ENCODE results near the gene ATF6.

ATF6 gene

GRCh38 chr1:161739865-161740566, 26.1 kb upstream of the ATF6 start:
- TF ChIP-seq CTCF (conservative IDR thresholded peaks at IDR 0.05; ENCODE audit: low read depth, low read length): no peak
- no peaks in the 10 kb centered on the region for H3K36me3 ChIP-seq (ENCODE audit: insufficient read depth)
- H4K20me1 ChIP-seq (ENCODE audit: insufficient read depth): no peaks in the 10 kb centered on the region
- no peak overlapping the region for H3K27ac ChIP-seq
- peaks cover 25% of the 10 kb centered on the region for H3K4me1 ChIP-seq (ENCODE audit: low read depth, poor library complexity, severe bottlenecking)
- no peaks in the 10 kb centered on the region for H3K79me2 ChIP-seq (ENCODE audit: insufficient read depth, low read depth)
- H3K4me2 ChIP-seq: no peak overlapping the region
- H3K27me3 ChIP-seq (ENCODE audit: insufficient read depth, low read depth): no peaks in the 10 kb centered on the region
- no peak overlapping the region for H2AFZ ChIP-seq (ENCODE audit: low read depth)
- H3K4me3 ChIP-seq (IDR thresholded peaks at IDR 0.05; ENCODE audit: insufficient read depth, low read depth, low read length): no peak overlapping the region
- no peak overlapping the region for H3K9ac ChIP-seq

- no peaks in the 10 kb centered on the region for H3K79me2 ChIP-seq (ENCODE audit: insufficient read depth, low read depth)
- H3K36me3 ChIP-seq (ENCODE audit: insufficient read depth): no peaks in the 10 kb centered on the region
- no peak overlapping the region for H3K4me3 ChIP-seq (IDR thresholded peaks at IDR 0.05; ENCODE audit: insufficient read depth, low read depth, low read length)
- H3K27me3 ChIP-seq (ENCODE audit: insufficient read depth, low read depth): no peaks in the 10 kb centered on the region
- no peaks in the 10 kb centered on the region for H4K20me1 ChIP-seq (ENCODE audit: insufficient read depth)
- H3K27ac ChIP-seq: no peak overlapping the region
- peaks cover 25% of the 10 kb centered on the region for H3K4me1 ChIP-seq (ENCODE audit: low read depth, poor library complexity, severe bottlenecking)
- no peak overlapping the region for H3K9ac ChIP-seq
- H2AFZ ChIP-seq (ENCODE audit: low read depth): peak overlapping the region; percentile 47; the same call in 1 of the 2 replicates
- H3K4me2 ChIP-seq: no peak overlapping the region
- no peak for TF ChIP-seq CTCF (conservative IDR thresholded peaks at IDR 0.05; ENCODE audit: low read depth, low read length)
These were observed 25.2 kb upstream of the ATF6 start for GRCh38 chr1:161740921-161741320.

- Histone ChIP-seq H2AFZ (ENCODE audit: low read depth) (no peak overlapping the region), H3K4me1 (ENCODE audit: low read depth, poor library complexity, severe bottlenecking) (peaks cover 24% of the 10 kb centered on the region), H3K36me3 (ENCODE audit: insufficient read depth) (no peaks in the 10 kb centered on the region), H3K27ac (no peak overlapping the region), H3K4me2 (no peak overlapping the region), H3K79me2 (ENCODE audit: insufficient read depth, low read depth) (no peaks in the 10 kb centered on the region), H3K9ac (no peak overlapping the region), H4K20me1 (ENCODE audit: insufficient read depth) (no peaks in the 10 kb centered on the region), H3K27me3 (ENCODE audit: insufficient read depth, low read depth) (no peaks in the 10 kb centered on the region; the same call in 1 of the 2 replicates), H3K4me3 (IDR thresholded peaks at IDR 0.05; ENCODE audit: insufficient read depth, low read depth, low read length) (no peak overlapping the region)
- TF ChIP-seq CTCF (conservative IDR thresholded peaks at IDR 0.05; ENCODE audit: low read depth, low read length): no peak
These were observed 22.9 kb upstream of the ATF6 start for GRCh38 chr1:161743231-161743630.

- no peak for TF ChIP-seq CTCF (conservative IDR thresholded peaks at IDR 0.05; ENCODE audit: low read depth, low read length)
- peaks cover 27% of the 10 kb centered on the region for H3K4me1 ChIP-seq (ENCODE audit: low read depth, poor library complexity, severe bottlenecking)
- no peak overlapping the region for H3K4me2 ChIP-seq
- no peak overlapping the region for H3K4me3 ChIP-seq (IDR thresholded peaks at IDR 0.05; ENCODE audit: insufficient read depth, low read depth, low read length)
- no peak overlapping the region for H3K9ac ChIP-seq
- H2AFZ ChIP-seq (ENCODE audit: low read depth): no peak overlapping the region
- peaks cover 12% of the 10 kb centered on the region; the same call in 1 of the 2 replicates for H3K36me3 ChIP-seq (ENCODE audit: insufficient read depth)
- peaks cover 27% of the 10 kb centered on the region for H3K79me2 ChIP-seq (ENCODE audit: insufficient read depth, low read depth)
- no peaks in the 10 kb centered on the region for H4K20me1 ChIP-seq (ENCODE audit: insufficient read depth)
- no peaks in the 10 kb centered on the region; the same call in 1 of the 2 replicates for H3K27me3 ChIP-seq (ENCODE audit: insufficient read depth, low read depth)
- H3K27ac ChIP-seq: no peak overlapping the region
These were observed 18.3 kb upstream of the ATF6 start for GRCh38 chr1:161747801-161748200.

All from KMS-11 (cell line).